Thyroid gland (tissue), 4 donors: Measurements from ENCODE around the gene PRH1.

ENCODE experiments used
- POLR2A ChIP-seq, 2 donors: fragments of 450-650 bp; IDR thresholded peaks; one replicate each; pipeline ENCODE4 v1.6.1; 2017; ENCODE audit warnings: antibody characterized with exemption in 2 of 2, mild to moderate bottlenecking in 2 of 2, moderate library complexity in 1 of 2
- TF ChIP-seq, protein P1 (sequence below), 6 experiments: fragments of 200-600 bp in 3 of 6; fragments of 450-650 bp in 3 of 6; sonication (generic) in 3 of 6; IDR thresholded peaks; one replicate each; pipeline ENCODE4 v1.5.1; 2016 to 2019; ENCODE audit warnings: antibody characterized with exemption in 6 of 6, mild to moderate bottlenecking in 2 of 6, inconsistent platforms in 1 of 6, moderate library complexity in 1 of 6

GRCh38 chr12:10855807-10856206 lies 28.2 kb downstream of the PRH1 start:
- TF ChIP-seq, protein P1, sequence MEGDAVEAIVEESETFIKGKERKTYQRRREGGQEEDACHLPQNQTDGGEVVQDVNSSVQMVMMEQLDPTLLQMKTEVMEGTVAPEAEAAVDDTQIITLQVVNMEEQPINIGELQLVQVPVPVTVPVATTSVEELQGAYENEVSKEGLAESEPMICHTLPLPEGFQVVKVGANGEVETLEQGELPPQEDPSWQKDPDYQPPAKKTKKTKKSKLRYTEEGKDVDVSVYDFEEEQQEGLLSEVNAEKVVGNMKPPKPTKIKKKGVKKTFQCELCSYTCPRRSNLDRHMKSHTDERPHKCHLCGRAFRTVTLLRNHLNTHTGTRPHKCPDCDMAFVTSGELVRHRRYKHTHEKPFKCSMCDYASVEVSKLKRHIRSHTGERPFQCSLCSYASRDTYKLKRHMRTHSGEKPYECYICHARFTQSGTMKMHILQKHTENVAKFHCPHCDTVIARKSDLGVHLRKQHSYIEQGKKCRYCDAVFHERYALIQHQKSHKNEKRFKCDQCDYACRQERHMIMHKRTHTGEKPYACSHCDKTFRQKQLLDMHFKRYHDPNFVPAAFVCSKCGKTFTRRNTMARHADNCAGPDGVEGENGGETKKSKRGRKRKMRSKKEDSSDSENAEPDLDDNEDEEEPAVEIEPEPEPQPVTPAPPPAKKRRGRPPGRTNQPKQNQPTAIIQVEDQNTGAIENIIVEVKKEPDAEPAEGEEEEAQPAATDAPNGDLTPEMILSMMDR (IDR thresholded peaks at IDR 0.05): no peak
- no peak for TF ChIP-seq POLR2A (IDR thresholded peaks at IDR 0.05)
